Measurements from ENCODE around the gene VPS52.

- TF ChIP-seq CTCF (IDR thresholded peaks at IDR 0.05; ENCODE audit: insufficient read depth, low read depth, low read length) (no peak), EZH2 (IDR thresholded peaks at IDR 0.05; ENCODE audit: insufficient read depth, low read length) (no peak)
These were observed 7.6 kb upstream of the VPS52 start for GRCh38 chr6:33279257-33279695.

All from astrocyte (in vitro differentiated cells and primary cell).